Iris pigment epithelial cell (primary cell): ENCODE measurements around the gene TIMM22.
"Not testable (repeated sequence)": the region's sequence is repeated elsewhere in the genome, so short reads cannot be mapped to it uniquely, and the experiment has no call there.

Experiments used
- DNase-seq: peaks from one replicate; pipeline ENCODE4 v3.0.0-alpha.2; 2011; ENCODE audit warnings: low read depth

TIMM22 gene

DNA sequence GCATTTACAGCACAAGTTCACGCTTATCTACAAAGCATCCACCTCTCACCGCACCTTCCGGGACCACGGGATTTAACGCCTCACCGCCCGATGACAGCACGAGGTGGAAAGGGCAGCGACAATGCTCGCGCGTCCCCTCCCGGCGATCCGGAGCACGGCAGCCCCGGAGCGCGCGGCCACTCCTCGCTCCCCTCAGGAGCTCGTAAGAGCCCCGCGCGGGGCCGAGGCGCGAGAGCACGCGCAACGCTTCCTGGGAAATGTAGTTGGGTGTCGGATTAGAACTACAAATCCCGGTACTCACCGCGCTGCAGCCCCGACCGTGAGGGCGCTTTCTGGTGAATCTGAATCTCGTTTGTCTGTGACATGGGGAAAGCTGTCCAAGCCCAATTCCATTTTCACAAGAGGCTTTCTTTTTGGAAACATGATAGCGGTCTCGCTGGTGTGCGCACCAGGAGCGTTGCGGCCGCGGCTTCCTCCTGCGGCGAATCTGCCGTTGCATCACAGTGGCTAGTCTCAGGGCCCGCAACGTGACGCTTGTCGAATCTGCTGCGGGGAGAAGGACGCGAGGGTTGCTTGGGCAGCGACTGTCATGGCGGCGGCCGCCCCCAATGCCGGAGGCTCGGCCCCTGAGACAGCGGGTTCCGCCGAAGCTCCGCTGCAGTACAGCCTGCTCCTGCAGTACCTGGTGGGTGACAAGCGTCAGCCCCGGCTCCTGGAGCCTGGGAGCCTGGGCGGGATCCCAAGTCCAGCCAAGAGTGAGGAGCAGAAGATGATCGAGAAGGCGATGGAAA is at the start of gene TIMM22:
Gene TIMM22, plus strand, starts transcription at position 576 of the 791 bp plus-strand sequence. Its CDS starts 14 bp downstream, at position 590.
- DNase-seq = peak; percentile 99

DNA sequence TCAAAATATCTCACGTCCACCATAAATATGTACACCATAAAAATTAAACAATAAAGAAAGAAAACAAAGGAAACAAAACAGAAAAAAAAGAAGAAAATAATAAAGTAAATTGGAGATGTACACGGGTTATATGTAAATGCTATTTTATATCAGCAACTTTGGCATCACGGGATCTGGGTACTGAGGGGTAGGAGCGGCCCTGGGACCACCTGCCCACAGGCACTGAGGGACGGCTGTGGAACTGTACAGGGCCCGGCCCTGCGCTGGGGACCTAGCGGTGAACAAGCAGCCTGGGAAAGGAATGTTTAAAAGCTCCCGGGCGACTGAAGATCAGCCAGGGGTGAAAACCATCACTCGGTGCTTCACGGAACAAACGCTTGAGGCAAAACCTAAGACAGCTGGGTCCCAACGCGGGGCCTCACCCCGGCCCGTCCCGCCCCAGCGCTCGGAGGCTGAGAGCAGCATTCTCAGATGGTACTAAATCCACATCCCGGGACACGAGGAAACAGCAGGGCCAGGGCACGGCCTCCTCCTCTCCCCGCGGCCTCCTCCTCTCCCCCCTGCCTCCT is 48.6 kb upstream of the TIMM22 start:
- DNase-seq = peak; percentile 56

DNA sequence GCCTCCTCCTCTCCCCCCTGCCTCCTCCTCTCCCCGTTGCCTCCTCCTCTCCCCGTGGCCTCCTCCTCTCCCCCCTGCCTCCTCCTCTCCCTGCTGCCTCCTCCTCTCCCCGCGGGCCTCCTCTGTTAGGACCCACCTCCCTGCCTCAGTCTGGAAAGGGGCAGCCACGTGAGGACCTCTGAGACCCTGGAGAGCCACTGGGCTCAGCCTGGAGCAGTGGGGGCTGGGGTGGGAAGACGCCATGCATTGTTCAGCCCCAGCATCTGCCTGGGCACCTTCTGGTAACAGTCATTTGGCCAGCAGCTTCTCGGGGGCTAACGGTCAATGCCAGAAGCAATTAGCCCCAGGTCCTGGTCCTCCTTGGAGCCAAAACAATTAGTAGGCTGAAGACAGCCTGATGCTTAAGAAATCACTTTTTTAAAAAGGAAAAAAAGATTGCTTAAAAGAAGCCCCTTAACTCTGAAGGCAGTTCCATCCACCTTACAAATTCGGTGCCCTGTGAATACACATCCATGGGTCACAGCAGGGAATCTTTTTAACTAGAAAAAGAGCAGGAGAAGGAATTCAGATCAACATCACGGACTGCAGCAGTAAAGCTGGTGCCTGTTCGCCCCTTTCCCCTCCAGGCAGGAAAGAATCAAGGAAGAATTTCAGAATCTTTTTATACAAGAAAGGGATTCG is 47.2 kb upstream of the TIMM22 start:
- no peak for DNase-seq

DNA sequence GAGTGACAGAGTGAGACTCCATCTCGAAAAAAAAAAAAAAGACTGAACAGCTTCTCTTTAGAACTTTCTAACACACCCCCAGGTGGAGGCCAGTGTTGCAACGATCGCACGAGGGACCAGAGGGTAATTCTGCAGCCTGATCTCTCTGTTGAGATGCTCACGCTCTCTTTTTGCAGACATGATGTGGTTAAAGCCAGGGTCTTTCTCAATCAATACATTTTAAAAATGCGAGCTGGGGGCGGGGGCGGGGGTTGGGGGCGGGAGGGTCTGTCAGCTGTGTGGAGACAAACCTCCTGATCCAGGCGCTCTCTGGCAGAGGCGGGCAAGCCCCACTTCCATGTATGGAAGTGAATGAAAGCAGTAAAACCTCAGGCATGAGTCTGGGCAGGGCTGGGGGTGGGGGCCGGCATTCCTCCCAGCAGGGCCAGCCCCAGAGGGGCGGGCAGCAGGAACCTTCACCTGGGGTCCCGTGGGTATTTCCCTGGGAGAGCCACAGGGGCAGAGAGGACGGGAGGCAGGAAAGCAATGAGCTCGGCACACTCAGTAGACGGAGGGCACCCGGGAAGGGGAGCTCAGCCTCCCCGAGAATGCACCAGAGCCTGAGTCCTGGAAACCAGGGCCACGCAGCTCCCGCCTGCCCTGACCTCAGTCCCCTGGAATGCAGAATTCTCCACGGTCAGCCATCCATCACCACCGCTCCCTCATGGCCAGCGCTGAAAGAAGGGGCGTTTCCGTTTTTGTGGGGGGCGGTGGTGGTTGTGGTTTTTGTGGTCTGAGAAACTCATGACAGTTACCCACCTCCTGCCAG is 45.4 kb upstream of the TIMM22 start:
- DNase-seq = peak; percentile 86

DNA sequence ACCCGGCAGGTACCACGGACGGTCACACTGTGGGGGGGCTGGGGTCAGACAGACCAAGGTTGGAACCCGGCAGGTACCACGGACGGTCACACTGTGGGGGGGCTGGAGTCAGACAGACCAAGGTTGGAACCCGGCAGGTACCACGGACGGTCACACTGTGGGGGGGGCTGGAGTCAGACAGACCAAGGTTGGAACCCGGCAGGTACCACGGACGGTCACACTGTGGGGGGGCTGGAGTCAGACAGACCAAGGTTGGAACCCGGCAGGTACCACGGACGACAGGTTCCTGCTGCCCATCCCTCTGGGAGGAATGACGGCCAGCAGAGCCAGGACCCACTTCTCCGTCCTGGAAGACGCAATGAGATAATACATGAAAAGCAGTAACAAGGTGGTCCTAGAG is 44.3 kb upstream of the TIMM22 start:
- not testable (repeated sequence) for DNase-seq

DNA sequence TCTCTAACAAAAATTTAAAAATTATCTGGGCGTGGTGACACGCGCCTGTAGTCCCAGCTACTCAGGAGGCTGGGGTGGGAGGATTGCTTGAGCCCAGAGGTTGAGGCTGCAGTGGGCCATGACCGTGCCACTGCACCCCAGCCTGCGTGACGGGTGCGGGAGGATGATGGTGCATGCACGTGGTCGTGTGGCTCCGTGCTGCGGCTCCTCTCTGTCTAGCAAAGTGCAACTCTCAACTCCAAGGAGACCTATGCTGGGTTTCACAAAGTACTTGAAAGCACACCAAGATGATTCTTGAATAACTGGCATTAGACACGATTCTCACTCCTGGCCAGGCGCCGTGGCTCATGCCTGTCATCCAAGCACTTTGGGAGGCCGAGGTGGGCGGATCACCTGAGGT is 43.2 kb upstream of the TIMM22 start:
- DNase-seq = no peak

DNA sequence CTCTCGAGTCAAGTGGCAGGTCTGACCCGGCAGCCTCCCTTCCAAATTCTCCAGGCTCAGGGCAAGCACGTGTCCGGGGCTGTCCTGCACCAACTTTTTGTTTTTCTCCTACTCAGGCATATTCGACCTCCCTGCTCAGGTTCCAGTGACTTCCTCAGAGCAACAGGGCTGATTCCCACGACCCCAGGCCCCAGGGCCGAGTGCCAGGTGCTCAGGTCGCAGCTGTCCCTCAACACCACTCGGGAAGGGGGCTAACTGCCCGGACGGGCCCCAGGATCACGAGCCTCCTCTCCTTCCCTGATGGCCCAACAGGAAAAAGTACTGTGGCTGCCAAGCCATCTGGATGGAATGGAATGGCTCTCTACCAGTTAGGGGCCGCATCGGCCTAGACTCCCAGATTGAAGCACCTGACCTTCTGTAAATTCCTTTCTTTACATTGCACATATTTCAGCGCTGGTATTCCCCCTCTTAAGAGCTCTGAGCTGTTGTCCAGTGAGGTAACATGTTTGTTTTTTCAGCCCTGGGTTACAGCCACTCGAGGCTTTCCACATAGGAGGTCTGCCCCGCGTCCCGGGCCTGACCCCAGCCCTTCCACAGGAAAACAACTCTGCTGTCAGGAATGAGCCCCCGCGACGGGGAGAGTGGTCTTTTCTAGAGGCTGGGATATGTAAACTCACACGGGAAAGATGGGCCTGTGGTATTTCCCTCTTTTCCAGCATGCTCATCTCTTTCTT is 42.3 kb upstream of the TIMM22 start:
- DNase-seq = peak; percentile 95

DNA sequence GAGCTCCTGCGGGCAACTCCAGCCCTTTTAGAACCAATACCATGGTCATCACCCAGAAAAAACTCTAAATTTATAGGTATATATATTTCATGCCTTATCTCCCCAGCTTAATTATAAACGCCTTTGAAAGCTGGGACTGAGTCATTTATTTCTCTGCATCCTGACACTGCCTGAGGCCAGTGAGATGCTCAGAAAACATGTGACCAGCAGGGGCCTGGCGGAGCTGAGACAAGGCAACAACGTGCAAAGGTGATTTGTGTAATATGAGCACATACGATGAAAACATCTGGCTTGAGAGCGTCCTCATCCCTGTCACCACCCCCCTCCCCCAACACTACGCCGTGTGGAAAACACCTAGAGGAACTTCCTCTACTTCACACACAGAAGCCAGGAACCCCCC is 40.0 kb upstream of the TIMM22 start:
- peak; percentile 68 for DNase-seq

DNA sequence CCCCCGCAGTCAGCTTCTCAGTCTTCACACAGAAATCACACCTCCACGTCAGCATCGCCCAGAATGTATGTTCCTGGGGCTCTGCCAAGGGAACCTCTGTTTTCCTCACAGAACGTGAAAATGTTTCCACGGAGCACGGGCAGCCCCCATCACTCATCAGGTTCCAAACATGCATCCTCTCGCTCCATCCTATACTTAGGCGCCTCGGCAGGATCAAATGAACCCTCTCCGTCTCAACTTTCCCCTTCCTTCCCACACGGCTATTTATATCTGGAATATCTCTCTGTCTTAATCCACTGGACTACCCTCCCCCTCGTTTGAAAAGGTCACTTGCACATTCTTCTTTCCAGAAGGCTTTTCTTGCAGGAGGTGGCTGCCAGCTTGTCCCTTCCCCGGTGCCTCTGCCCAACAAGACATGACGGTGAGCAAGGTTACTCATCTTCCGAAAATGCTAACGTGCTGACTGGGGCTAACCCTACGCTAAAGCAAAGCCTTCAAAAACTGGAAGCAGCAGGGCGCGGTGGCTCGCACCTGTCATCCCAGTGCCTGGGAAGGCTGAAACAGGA is 39.0 kb upstream of the TIMM22 start:
- no peak for DNase-seq

DNA sequence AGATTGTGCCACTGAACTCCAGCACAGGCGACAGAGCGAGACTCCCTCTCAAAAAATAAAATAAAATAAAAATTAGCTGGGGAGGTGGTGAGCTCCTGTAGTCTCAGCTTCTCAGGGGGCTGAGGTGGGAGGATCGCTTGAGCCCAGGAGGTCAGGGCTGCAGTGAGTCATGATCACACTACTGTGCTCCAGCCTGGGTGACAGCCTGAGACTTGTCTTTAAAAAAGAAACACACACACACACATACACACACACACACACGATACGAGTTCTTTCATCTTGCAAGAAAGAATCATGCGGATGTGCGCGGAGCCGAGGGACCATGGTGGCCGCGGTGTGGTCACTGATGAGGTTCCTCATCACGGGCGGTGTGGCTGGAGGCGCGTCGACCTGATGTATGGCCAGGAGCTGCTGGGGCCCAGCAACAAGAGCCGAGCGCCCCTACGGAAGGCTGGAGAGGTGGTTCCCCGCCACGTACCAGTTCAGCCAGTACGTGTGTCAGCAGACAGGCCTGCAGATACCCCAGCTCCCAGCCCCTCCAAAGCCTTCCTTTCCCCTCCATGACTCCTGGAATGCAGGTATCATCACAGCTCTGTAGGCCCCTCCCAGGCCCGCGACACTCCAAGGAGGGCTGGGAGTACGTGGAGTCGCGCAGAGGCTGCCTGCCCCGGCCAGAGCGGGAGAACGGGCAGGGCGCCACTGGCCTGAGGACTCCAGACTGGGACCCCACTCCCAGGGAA is 38.0 kb upstream of the TIMM22 start:
- no peak for DNase-seq

DNA sequence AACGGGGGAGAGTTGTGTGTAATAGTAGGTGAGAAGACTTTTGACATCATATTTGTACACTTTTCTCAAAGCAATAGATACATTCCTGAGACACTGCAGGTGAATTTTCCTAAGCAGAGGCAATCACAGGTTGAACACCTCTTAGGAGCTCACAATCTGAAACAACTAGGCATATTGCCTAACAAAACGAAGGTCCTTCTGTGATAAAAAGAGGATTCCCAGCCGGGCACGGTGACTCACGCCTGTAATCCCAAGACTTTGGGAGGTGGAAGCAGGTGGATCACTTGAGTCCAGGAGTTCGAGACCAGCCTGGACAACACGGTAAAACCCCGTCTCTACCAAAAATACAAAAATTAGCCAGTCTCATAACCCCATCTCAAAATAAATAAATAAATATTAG is 34.8 kb upstream of the TIMM22 start:
- no peak for DNase-seq

DNA sequence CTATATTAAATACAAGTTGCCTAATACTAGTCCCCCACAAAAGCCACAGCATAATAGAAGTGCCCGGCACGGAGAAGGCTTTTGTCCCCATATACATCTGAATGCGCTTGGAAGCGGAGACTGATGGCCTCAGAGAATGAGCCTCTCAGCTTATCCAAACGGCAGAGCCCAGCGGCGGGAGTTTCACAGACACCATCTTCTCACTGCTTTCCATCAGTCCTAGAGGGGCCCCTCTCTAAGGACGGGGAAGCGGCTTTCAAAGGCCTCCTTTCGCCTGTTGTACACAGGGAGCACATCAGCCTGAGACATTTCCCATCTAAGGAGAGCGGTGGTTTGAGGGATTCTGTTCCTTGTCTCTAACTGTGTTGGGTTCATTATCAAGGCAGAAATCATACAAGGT is 34.3 kb upstream of the TIMM22 start:
- no peak for DNase-seq

DNA sequence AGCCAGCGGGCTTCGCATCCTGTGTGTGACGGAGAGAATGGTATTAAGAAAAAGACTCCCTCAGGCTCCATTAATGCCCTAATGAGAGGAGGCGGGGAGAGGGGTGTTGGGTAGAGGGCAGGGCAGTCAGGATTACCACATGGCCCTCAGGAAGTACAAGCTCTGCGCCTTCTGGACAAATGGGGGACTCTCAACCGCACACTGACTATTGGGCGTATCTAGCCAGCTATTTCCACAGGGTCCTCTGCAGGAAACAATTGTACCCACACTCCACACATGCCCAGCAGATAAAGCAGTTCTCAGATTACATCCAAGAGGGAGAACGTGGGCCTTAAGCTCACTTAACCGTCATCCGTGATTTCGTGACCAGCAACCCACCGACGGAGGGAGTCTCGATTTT is 32.1 kb upstream of the TIMM22 start:
- peak; percentile 21 for DNase-seq

DNA sequence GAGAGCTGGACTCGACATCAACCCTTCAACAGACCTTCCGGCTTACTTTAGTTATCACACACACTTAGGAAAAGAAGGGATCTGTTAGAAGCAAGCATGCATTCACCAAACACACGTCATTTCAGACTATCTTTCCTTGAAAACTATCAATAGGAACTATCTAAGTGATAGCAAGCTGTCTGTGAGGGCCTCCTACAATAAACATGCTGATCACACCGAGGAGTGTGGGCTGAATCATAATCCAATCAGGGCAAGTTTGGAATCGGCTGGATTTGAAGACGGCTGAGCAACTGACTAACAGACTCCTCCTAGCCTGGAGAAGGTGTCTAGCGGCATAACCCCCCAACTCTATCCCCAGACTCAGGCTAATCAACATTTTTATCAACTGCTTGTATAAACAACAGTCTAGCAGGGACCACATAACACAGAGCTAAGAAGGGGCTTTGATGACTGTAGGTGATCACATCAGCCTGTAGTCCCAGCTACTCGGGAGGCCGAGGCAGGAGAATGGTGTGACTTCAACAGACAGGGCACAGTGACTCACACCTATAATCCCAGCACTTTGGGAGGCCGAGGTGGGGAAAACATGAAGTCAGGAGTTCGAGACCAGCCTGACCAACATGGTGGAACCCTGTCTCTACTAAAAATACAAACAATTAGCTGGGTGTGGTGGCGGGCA is 31.5 kb upstream of the TIMM22 start:
- DNase-seq = peak; percentile 71

DNA sequence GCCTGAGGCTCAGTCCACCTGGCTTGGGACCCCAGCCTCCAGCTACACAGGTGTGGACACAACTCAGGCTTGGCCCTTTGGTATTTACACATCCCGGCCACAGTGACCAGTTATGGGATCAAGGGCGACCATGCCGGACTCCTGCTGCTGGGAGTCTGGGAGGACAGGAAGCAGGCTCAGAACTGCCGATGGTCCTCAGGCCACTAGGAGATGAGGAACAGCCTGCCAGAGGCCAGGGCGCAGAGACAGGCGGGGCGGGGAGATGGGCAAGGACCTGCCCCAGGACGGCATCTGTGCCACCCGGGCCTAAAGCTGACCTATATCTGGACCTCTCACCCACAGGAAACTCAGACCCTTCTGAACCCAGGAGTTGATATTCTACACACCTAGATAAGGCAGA is 29.8 kb upstream of the TIMM22 start:
- DNase-seq = no peak

DNA sequence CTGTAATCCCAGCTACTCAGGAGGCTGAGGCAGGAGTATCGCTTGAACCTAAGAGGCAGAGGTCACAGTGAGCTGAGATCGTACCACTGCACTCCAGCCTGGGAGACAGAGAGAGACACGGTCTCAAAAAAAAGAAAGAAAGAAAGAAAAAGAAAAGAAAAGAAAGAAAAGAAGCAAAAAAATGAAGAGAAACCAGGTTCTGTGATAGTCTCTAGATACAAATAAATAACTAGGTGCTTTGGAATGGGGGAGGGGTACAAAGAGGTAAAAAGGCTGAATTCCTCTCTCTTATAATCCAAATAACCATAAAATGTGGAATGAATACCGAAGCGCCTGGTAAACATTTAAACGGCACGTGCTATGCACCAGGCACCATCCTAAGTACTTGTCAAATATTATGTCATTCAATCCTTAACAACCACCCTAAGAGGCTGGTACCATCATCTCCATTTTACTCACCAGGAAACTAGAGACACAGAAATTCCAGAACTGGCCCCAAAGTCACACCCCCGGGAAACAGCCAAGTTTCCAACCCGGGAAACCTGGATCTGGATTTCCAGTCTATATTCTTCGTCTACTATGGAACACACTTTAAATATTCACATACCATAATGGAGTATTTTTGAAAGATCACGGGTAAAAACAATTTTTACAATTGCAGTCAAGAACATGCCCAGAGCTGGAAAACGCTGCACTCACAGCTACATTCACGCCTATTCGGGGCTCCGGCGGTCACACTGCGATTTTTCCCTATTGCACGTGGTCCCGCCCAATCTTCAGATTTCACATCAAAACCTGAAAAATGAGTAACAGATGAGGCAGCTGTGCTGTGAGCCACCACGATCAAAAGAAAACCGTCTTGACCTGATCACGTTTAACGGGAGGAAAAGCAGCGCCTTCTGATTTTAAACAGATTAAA is 27.9 kb upstream of the TIMM22 start:
- DNase-seq = peak; percentile 76

DNA sequence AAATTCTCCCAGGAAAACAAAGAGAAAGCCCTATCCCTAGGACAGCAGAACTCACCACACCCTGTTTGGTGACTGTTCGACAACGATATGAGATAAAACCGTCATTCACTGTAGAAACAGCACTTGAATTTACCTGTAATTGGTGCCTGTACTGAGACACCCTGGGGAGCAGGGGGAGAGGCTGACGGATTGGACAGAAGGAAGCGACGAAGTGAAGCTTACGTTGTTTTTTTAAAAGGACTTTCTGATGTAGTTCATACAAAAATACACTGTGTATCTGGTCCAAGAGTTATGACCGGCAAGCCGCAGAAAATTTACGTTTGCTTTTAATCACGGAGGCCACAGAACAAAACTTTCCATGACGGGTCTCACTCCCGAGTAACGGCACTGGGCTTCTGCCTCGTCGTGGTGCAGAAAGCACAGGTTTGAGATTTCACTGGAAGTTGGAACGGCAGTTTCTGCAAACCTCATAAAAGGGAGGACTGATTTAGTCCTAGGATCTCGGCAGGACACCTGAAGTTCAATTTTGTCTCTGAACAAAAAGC is 27.0 kb upstream of the TIMM22 start:
- peak; percentile 67 for DNase-seq

DNA sequence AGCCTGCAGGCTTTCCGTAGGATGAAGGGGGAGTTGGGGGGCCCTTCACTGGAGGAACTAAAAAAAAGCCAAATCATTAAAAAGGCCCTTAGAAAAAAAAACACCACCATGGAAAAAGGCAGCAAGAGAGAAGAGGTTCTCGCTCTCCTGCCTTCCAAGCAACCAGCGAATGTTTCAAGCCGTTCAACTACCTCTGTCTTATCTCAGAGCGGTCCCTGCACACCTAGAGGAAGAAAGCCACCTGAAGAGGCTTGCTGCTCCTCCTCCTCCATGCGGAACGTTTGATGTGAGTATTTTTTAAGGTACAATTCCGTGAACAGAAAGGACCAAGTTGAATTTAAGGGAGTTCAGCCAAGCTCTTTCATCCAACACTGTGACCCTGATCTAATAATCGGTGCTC is 26.6 kb upstream of the TIMM22 start:
- DNase-seq = no peak

DNA sequence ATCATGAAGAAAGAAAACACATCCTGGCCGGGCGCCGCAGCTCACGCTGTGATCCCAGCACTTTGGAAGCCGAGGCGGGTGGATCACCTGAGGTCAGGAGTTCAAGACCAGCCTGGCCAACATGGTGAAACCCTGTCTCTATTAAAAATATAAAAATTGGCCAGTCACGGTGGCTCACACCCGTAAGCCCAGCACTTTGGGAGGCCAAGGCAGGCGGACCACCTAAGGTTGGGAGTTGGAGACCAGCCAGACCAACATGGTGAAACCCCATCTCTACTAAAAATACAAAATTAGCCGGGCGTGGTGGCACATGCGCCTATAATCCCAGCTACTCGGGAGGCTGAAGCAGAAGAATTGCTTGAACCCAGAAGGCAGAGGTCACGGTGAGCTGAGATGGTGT is 25.1 kb upstream of the TIMM22 start:
- not testable (repeated sequence) for DNase-seq
